Thyroid gland (tissue), 4 donors: ENCODE measurements around the gene JAKMIP3.

ENCODE experiments used
- CTCF ChIP-seq, 6 experiments: fragments of 200-600 bp in 3 of 6; fragments of 450-650 bp in 3 of 6; sonication (generic) in 3 of 6; IDR thresholded peaks; one replicate each; pipeline ENCODE4 v1.5.1; 2016 to 2019; ENCODE audit warnings: antibody characterized with exemption in 6 of 6, mild to moderate bottlenecking in 2 of 6, inconsistent platforms in 1 of 6, moderate library complexity in 1 of 6
- POLR2A ChIP-seq, 2 donors: fragments of 450-650 bp; IDR thresholded peaks; one replicate each; pipeline ENCODE4 v1.6.1; 2017; ENCODE audit warnings: antibody characterized with exemption in 2 of 2, mild to moderate bottlenecking in 2 of 2, moderate library complexity in 1 of 2

- TF ChIP-seq CTCF (IDR thresholded peaks at IDR 0.05), result no peak
- no peak for TF ChIP-seq POLR2A (IDR thresholded peaks at IDR 0.05)
Measured at GRCh38 chr10:132112611-132113010, 46.9 kb downstream of the JAKMIP3 start.
